GM21825 (cell line): Measurements from ENCODE around the gene PEAK1.

ENCODE experiments used
- ATAC-seq: cut with Tn5 transposase; IDR thresholded peaks from one replicate; pipeline ENCODE4 v1.9.1; 2021; ENCODE audit warnings: mild to moderate bottlenecking, moderate library complexity; ENCODE audit not compliant: unreplicated experiment

Gene PEAK1

DNA sequence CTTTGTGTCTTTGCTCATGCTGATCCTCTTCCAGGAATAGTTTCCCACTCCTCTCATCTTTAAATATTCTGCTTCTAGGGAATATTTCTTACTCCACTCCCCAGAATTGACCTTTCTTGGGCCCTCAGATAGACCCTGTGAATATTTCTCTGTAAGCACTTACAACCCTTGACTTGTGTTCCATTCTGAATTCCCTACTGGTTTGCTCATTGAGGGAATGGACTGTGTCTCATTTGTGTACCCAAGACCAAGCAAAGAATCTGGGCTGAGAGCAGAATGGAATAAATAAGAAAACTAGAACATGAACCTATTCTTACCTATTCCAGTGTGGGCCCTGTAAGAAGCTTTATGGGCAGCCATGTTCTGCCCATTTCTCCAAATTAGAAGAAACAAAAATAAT is 276.3 kb downstream of the PEAK1 start:
- no peak for ATAC-seq

DNA sequence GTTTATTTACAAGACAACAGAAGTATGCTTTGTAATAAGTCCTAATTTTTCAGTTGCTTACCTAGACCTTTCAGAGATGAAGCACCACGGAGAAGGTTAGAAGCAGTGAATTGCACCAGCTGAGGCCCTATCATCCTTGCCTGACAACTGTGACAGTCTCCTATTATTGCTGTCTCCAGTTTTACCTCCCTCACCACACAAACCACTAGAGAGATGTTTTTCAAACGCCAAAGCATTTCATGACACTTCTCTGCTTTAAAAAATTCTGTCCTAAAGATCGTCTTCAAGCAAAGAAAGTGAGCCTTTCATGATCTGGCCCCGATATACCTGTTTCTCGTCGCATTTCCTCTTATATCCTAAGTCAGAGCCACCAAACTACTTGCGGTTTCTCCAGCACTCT is 276.7 kb downstream of the PEAK1 start:
- no peak for ATAC-seq

DNA sequence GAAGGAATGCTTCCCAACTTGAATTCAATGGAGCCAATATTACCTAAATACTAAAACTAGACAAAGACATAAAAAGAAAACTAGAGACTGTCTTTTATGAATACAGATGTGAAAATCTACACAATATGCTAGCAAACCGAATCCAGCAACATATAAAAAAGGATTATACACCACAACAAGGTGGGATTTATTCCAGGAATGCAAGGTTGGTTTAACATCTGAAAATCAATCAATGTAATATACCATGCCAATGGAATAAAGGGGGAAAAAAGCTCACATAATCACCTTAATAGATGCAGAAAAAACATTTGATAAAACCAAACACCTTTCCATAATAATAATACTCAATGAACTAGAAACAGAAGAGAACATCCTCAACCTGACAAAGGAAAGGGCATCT is 279.7 kb downstream of the PEAK1 start:
- ATAC-seq: no peak

DNA sequence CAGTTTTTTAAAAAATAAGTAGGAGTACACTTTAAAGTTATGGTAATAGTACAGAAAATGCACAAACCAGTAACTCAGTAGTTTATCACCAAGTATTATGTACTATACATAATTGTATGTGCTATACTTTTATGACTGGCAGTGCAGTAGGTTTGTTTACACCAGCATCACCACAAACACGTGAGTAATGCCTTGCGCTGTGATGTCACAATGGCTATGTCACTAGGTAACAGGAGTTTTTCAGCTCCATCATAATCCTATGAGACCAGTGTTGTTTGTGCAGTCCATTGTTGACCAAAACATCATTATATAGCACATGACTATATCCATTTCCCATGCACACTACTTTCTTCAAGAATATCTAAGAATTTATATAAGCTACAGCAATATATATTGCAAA is 280.6 kb downstream of the PEAK1 start:
- no peak for ATAC-seq

DNA sequence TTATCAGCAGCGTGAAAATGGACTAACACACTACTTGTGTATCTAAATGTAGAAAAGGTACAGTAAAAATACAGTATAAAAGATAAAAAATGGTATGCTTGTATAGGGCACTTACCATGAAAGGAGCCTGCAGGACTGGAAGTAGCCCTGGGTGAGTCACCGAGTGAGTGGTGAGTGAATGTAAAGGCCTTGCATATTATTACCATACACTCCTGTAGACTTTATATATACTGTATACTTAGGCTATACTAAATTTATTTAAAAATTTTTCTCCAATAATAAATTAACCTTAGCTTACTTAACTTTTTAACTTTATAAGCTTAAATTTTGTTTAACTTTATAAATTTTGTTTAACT is 281.8 kb downstream of the PEAK1 start:
- no peak for ATAC-seq

DNA sequence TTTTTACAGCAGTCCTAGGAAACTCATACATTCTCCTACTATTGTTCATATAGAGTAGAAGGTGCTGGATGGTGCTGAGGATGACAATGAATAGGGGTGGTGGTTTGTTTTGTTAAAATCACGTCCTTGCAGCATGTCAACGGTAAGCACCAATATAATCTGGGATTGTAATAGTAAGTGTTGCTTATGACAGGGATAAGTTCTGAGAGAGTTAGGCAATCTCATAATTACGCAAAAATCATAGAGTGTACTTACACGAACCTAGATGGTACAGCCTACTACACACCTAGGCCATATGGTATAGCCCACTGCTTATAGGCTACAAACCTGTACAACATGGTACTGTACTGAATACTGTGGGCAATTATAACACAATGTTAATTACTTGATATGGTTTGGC is 284.7 kb downstream of the PEAK1 start:
- no peak for ATAC-seq

DNA sequence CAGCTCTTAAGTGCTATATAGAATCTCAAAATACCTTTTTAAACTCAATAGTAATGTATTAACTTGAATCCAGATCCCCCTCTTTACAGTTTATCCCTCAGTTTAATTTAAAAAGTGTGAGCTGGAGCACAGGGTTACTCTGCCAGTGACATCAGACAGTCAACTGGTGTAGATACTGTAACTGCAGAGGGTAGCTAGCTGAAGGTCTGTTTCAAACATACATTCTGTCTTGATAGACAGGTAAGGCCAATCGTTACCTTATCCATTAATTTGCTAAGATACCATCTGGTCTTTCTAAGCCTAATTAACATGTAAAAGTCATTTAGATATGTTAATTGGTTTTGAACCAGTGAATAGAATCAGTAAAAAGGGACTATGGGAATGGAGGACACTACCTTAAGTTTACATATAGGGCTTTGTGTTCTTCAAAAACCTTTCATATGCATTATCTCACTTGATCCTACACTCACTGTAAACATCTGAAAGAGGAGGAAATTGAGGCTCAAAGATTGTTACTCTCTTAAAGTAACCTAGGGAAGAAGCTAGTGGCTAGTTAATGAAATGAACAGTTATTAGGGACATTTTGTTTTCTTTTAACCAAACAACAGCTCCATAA is 289.5 kb downstream of the PEAK1 start:
- no peak for ATAC-seq

DNA sequence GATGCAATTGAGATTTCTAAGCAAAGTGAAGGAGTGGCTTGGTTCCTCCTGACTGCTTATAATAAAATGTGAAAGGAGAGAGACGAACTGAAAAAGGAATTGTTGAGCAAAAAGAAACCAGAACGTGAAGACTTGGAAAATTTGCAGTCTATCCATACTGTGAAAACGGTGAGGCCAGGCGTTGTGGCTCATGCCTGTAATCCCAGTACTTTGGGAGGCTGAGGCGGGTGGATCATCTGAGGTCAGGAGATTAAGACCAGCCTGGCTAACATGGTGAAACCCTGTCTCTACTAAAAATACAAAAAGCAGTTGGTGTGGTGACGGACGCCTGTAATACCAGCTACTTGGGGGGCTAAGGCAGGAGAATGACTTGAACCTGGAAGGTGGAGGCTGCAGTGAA is 292.3 kb downstream of the PEAK1 start:
- no peak for ATAC-seq

DNA sequence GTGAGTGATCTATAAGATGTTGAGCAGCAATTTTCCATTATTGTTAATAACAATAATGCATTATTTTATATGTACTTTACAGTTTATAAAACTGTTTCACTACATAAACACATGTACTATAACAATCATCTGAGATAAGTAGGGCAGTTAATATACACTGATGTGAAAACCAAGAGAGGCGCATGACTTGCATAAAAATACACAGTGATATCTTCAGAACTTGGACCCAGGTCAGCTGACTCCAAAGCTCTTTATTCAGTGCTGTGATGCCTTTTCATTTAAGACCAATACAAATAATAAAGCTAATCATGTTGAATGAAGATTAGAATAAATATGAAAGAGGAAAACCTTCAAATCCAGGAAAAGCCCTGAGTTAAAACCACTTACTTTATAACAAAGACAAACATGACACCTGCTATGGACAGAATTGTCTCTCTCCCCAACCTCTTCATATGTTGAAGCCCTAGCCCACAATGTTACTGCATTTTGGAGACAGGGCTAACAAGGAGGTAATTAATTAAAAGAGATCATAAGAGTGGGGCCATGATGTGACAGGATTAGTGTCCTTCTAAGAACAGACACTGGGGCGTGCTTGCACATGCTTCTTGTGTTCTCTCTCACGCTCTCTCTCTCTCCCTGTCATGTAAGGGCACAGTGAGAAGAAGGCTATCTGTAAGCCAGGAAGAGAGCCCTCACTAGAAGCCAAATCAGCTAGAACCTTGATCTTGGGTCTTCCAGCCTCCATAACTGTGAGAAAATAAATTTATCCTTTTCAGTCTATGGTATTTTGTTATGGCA is 293.2 kb downstream of the PEAK1 start:
- ATAC-seq: no peak

DNA sequence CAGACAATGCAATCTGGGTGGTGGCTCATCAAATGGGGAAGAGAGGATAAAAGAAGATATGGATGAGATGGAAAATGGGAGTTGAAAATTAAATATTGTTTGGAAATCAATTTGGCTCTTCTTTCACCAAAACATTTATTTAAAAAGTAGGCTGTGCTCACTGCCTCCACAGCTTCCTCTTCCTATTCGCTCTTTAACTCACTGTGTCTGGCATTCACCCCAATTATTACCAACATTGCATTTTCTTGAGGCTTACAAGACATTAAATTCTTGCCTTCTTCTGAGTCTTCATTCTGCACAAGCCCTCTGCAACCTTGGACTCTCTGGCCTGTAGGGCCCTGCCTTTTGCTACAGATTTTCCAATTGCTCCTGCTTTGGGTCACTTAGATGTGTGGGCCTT is 296.1 kb downstream of the PEAK1 start:
- no peak for ATAC-seq

DNA sequence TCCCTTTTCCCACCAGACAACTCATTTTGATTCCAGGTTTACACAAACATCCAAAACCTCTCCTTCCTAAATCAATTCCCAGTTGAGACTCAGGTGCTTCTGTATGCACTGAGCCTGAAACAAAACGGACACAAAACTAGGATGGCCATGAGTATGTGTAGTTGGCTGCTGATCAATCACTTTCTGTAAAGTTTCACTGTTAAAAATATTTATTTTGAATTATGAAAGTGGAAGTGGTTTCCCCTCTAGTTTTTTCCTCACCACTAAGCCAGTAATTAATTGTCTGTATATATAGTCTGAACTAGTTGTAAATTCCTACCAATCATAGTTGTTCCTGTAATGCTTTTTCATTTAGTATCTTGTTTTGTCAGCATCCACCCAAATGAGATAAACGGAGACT is 297.3 kb downstream of the PEAK1 start:
- ATAC-seq: no peak

DNA sequence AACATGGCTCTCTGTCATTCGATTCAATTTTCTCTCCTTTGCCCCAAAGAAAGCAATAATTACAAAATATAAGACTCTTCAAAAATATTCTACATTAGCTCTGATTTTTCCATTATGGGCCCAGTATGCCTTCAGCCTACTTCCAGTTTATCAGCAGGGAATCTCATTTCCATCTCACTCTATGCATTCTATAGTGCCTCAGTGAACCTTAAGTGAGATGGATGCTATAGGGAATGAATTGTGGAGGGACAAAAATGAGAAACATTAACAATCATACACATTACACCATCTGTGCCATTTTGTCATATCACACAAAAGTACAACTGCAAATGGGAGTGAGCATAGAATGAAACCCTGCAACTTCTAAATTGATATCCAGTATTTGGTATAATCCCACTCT is 298.3 kb downstream of the PEAK1 start:
- ATAC-seq: no peak

DNA sequence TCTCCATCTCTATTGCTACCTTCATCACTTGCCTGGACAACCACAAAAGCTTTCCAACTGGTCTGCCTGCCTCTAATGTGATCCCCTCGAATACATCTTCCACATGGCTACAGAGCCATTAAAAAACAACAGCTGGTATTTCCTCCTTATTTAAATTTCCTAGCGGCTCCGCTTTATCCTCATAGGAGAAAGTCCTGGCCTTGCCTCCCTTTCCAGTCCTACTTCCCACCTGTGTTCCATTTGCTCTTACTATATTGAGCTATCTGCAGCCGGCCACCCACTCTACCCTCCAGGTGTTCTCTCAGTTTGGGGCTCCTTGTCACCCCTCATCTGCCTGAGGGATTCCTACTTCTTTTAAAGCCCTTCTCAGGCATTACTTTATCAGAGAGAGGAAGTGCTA is 299.3 kb downstream of the PEAK1 start:
- no peak for ATAC-seq

DNA sequence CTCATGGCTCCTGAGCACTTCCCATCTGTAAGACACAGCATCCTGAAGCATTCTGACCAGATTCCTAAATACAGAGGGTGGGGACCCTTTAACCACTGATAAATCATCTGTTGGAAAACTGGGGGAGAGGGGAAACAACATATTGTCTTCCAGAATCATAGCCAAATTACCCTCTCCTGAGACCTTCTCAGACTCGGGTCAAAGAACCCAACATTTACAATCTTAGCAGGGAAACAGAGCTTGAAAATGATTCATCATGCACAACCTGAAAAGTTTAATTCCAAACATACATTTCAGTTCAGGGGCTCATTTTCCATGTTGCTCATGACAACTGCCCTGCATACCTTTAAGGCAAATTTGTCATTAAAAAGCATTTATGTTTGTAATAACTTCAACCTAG is 300.5 kb downstream of the PEAK1 start:
- no peak for ATAC-seq

DNA sequence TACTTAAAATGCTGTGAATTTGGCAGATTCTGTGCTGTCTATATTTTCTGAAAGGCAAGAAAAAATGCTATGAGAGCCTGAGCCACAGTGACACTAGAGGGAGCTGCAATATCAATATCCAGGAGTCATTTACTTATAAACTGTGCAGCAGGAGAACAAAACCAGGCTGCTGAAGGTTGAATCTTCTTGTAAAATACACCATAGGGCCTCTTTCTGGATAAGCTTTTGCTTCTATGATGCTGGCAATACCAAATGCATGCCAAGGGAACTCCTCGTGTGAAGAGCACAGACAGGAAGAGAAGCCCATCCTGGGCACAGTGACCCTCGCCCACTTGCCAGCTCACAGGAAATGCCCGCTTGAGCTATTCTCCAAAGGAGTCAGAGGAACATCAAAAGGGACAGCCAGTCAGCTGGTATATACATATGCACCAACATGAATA is 301.0 kb downstream of the PEAK1 start:
- ATAC-seq: no peak

DNA sequence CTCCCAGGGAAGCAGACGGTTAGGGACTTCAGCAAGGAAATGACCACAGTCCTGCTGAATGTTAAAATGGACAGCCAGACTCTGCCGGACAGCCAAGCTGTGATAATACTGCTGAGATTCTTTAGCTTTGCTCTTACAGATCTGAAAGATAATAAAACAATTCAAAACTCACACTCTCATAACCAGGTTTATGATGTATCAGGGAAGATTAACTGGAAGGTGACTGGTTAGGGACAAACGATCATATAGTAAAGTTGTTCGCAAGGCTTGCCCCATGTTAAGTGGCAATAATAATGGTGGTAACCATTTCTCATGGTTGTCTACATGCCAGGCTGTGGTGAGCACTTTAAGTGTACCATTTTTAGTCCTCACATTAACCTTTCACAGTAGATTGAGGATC is 304.7 kb downstream of the PEAK1 start:
- no peak for ATAC-seq

DNA sequence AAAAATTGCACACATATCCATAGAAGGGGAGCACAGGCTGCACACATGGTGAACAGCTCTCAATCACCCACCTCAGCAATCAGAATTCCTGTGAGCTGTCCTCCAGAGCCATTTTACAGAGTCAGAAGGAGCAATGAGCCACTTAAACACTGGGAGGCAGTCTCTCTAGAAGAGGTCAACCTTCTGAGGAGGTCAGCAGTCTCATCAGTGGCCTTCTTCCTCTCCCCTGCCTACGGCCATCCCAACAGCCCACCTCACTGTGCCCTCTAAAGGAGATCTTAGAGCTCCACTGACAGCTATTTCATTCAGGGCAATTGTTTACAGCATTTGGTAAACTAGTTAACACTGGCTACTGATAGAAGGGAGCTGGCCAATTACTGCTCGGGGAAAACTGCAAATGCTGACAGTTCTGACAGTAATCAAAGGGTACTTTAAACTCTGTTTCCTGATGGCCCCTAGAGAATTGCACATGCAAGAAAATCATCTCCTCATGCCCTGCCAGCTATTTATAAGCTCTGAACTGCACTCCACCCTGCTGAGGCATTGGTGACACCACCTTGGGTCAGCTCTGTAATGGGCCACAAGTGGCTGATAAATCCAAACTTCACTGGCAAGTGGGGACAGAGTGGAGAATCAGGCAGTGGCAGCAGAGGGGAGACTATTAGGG is 306.9 kb downstream of the PEAK1 start:
- ATAC-seq: no peak

DNA sequence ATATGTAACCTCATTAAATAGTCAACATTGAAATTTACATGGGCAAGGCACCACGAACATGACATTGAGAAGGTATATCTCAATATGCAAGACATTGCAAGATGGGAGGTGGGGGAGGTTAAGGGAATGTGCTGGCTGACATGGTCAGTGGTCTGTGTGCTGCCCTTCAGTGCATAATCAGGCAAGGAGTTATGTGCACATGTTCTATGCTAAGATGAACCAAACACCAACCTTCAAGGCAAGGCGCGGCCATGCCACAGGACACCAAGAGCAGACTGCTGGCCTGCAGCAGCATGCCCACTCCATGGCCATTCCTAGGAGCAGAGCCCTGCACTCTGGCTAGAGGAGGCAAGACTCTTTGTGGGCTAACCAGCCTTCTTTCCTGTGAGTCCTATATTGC is 308.1 kb downstream of the PEAK1 start:
- no peak for ATAC-seq

DNA sequence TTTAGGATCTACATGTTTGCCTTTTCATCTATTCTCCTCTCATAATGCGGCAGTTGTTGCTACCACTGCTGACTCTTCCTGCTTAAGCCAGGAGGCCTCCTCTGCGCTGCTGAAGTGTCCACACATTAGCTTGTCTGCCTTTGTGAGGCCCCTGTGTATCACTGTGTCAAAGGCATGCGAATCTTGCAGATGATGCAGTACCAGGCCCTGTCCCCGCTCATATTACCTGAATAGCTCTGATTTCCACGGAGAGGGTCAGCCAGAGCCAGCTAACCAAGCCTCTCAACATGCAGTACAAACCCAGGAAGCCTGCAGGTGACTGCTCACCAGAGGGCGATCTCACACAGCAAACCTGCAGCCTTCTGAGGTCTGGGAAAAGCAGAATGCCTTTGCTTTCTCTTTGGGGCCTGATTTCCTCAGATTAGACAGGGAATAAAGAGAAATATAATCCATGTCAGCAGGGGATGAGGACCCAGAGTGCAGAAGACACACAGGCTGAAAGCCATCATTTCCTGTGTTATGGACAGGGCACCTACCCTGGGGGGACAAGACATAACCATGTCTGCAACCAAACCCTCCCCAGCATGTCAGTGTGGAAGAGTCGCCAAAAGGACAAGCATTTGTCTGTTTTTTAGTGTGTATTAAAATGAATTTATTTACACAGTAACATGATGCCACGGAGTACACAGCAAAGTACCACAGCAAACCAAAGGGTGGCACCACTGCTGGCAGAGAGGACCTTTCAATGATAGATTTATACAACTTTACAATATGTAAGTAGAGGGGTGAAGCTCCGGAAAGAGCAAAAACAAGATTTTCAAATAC is 312.2 kb downstream of the PEAK1 start:
- no peak for ATAC-seq

DNA sequence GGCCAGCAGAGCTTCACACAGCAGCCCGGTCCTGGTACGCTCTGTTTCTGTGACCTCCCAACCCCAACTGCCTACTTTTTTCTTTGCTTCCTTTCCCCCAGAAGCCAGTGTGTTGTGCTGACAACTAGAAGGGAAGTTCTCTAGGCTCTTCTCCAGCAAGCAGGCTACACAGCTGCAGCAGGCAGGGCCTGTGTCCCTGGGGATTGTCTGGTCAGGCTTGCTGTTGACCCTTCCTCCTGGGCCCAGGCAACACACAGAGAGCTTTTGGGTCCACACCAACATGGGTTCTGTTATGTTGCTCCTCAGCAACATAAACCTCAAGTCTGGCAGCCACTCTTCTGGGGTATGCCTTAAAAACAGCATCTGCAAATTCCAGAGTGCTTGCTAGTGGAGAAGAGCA is 312.8 kb downstream of the PEAK1 start:
- ATAC-seq: no peak

DNA sequence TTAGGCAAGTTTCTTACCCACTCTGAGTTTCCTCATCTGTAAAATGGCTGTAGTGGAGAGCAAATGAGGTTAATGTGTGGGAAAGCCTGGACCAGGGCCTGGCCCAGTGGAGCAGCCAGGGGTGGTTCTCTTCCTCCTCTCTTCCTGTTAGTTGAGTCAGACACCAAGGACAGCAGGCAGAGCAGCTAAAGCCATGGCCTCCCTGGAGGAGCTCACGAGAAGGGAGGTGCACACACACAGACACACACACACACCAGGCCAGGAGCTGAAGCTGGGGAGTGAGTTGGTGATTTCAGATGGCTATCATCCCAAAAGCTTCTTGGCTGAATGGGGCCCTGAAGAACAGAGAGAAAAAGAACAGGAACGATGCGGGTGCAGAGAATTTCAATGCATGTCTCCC is 315.7 kb downstream of the PEAK1 start:
- no peak for ATAC-seq
